ENCODE results near the gene BDH1.

Gene BDH1

GRCh38 chr3:197491923-197492664 is 63.7 kb downstream of the BDH1 start:
- peaks cover 30% of the 10 kb centered on the region for H3K4me1 ChIP-seq
- H3K27ac ChIP-seq: no peak overlapping the region
- H3K4me2 ChIP-seq: no peak overlapping the region
- no peak overlapping the region for H3K4me3 ChIP-seq
- H4K20me1 ChIP-seq: peaks cover 32% of the 10 kb centered on the region
- H3K36me3 ChIP-seq: no peaks in the 10 kb centered on the region
- no peak overlapping the region for H3K9ac ChIP-seq
- no peaks in the 10 kb centered on the region for H3K9me3 ChIP-seq
- TF ChIP-seq Cebpa-rat (IDR thresholded peaks at IDR 0.05): no peak
- peaks cover 24% of the 10 kb centered on the region; the same call in 1 of the 2 replicates for H3K27me3 ChIP-seq

- Histone ChIP-seq H3K27me3 (peaks cover 24% of the 10 kb centered on the region; the same call in 1 of the 2 replicates), H3K4me3 (no peak overlapping the region), H3K9me3 (no peaks in the 10 kb centered on the region), H3K9ac (no peak overlapping the region), H3K36me3 (no peaks in the 10 kb centered on the region), H4K20me1 (peaks cover 29% of the 10 kb centered on the region), H3K4me1 (peaks cover 24% of the 10 kb centered on the region), H3K4me2 (no peak overlapping the region), H3K27ac (no peak overlapping the region)
- no peak for TF ChIP-seq Cebpa-rat (IDR thresholded peaks at IDR 0.05)
Measured at GRCh38 chr3:197491478-197491877, 64.3 kb downstream of the BDH1 start.

GRCh38 chr3:197490098-197491058 is 65.4 kb downstream of the BDH1 start:
- no peak overlapping the region for H3K4me2 ChIP-seq
- no peaks in the 10 kb centered on the region for H3K9me3 ChIP-seq
- H3K4me3 ChIP-seq: no peak overlapping the region
- no peak for TF ChIP-seq Cebpa-rat (IDR thresholded peaks at IDR 0.05)
- H3K36me3 ChIP-seq: no peaks in the 10 kb centered on the region
- peaks cover 13% of the 10 kb centered on the region for H3K4me1 ChIP-seq
- no peak overlapping the region for H3K9ac ChIP-seq
- peaks cover 18% of the 10 kb centered on the region; the same call in 1 of the 2 replicates for H4K20me1 ChIP-seq
- H3K27me3 ChIP-seq: peaks cover 24% of the 10 kb centered on the region; the same call in 1 of the 2 replicates
- H3K27ac ChIP-seq: no peak overlapping the region

- Histone ChIP-seq H4K20me1 (no peaks in the 10 kb centered on the region), H3K27me3 (peaks cover 9% of the 10 kb centered on the region; the same call in 1 of the 2 replicates), H3K9me3 (no peaks in the 10 kb centered on the region), H3K4me1 (no peaks in the 10 kb centered on the region), H3K4me2 (no peak overlapping the region), H3K9ac (no peak overlapping the region), H3K4me3 (no peak overlapping the region), H3K27ac (no peak overlapping the region), H3K36me3 (no peaks in the 10 kb centered on the region)
- no peak for TF ChIP-seq Cebpa-rat (IDR thresholded peaks at IDR 0.05)
Measured at GRCh38 chr3:197487911-197488391, 67.8 kb downstream of the BDH1 start.

GRCh38 chr3:197486861-197487260 is 68.9 kb downstream of the BDH1 start:
- Histone ChIP-seq H3K36me3 (no peaks in the 10 kb centered on the region), H3K9me3 (no peaks in the 10 kb centered on the region), H3K4me1 (no peaks in the 10 kb centered on the region), H3K27ac (no peak overlapping the region), H3K4me3 (no peak overlapping the region), H3K27me3 (no peaks in the 10 kb centered on the region), H3K4me2 (no peak overlapping the region), H4K20me1 (no peaks in the 10 kb centered on the region), H3K9ac (no peak overlapping the region)
- TF ChIP-seq Cebpa-rat (IDR thresholded peaks at IDR 0.05): no peak

- H3K27ac ChIP-seq: no peak overlapping the region
- no peak for TF ChIP-seq Cebpa-rat (IDR thresholded peaks at IDR 0.05)
Measured at GRCh38 chr3:197485143-197485542, 70.6 kb downstream of the BDH1 start.

GRCh38 chr3:197484204-197484901 is 71.4 kb downstream of the BDH1 start:
- Histone ChIP-seq H3K27me3 (no peaks in the 10 kb centered on the region), H3K4me2 (no peak overlapping the region), H4K20me1 (no peaks in the 10 kb centered on the region), H3K9me3 (no peaks in the 10 kb centered on the region), H3K4me3 (no peak overlapping the region), H3K9ac (no peak overlapping the region), H3K4me1 (no peaks in the 10 kb centered on the region), H3K36me3 (no peaks in the 10 kb centered on the region), H3K27ac (no peak overlapping the region)
- TF ChIP-seq Cebpa-rat (IDR thresholded peaks at IDR 0.05): no peak

More at GRCh38 chr3:197485143-197485542, 70.6 kb downstream of the BDH1 start:
- Histone ChIP-seq H3K4me3 (no peak overlapping the region), H3K9ac (no peak overlapping the region), H4K20me1 (no peaks in the 10 kb centered on the region), H3K4me2 (no peak overlapping the region), H3K27me3 (no peaks in the 10 kb centered on the region), H3K4me1 (no peaks in the 10 kb centered on the region), H3K9me3 (no peaks in the 10 kb centered on the region), H3K36me3 (no peaks in the 10 kb centered on the region)

- TF ChIP-seq Cebpa-rat (IDR thresholded peaks at IDR 0.05): no peak
- no peaks in the 10 kb centered on the region for H3K4me1 ChIP-seq
Measured at GRCh38 chr3:197482001-197482400, 73.8 kb downstream of the BDH1 start.

GRCh38 chr3:197480320-197480719 is 75.4 kb downstream of the BDH1 start:
- no peak overlapping the region for H3K27ac ChIP-seq
- no peaks in the 10 kb centered on the region for H3K9me3 ChIP-seq
- H3K4me2 ChIP-seq: no peak overlapping the region
- H3K36me3 ChIP-seq: no peaks in the 10 kb centered on the region
- H3K9ac ChIP-seq: no peak overlapping the region
- H3K4me1 ChIP-seq: no peaks in the 10 kb centered on the region
- no peaks in the 10 kb centered on the region for H4K20me1 ChIP-seq
- TF ChIP-seq Cebpa-rat (IDR thresholded peaks at IDR 0.05): no peak
- no peaks in the 10 kb centered on the region for H3K27me3 ChIP-seq
- H3K4me3 ChIP-seq: no peak overlapping the region

More at GRCh38 chr3:197482001-197482400, 73.8 kb downstream of the BDH1 start:
- H3K4me2 ChIP-seq: no peak overlapping the region
- H3K36me3 ChIP-seq: no peaks in the 10 kb centered on the region
- H4K20me1 ChIP-seq: no peaks in the 10 kb centered on the region
- H3K9ac ChIP-seq: no peak overlapping the region
- no peak overlapping the region for H3K4me3 ChIP-seq
- H3K27ac ChIP-seq: no peak overlapping the region
- no peaks in the 10 kb centered on the region for H3K9me3 ChIP-seq
- no peaks in the 10 kb centered on the region for H3K27me3 ChIP-seq
